ENCODE data around the gene C16orf96.

DNA sequence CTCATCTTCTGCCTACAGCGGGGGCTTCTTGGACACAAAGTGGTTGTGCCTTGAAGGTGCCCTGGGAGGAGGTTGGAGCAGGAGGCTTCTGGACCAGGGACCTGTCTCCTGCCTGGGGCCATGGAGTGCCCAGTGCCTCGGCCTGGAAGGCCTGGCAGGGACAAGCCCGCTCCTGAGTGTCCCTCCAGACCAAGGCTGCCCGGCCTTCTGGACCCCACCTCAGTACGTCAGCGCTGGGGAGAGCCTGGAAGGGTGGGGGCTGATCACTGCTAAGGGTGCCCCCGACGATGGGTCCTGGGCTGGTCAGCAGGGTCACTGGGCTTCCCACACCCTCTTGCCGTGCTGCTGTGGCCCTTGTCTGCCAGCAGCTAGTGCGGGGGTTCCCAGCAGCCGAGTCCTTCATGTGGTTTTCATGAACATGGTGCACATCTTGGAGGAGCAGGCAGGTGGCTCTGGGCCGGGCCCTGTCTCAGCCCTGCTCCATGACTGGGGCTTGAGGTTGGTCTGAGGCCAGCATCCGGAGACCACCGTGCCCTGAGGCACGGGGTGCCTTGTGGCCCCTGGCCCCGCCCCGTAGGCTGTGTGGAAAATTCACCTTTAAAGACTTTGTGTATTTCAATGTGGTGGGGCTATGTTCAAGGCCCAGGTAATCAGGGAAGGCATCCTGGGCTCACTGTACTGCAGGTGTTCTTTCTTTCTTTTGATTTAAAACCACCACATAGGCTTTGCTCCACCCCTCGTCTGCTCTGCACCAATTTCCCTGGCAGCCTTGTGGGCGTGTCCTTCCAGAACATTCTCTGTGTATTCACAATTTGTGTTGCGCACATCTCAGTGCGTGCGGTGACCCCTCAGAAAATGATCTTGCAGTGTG lies 90.9 kb downstream of the C16orf96 start:
- TF ChIP-seq POLR2A (IDR thresholded peaks at IDR 0.05; ENCODE audit: low read depth, low read length) (no peak), POLR2AphosphoS5 (IDR thresholded peaks at IDR 0.05; ENCODE audit: low read depth, low read length) (no peak)

Measured in GM12892 (cell line).